Keratinocyte (primary cell): Measurements from ENCODE around the gene C1QTNF5. TPM values are rescaled to one million over a fixed set of nuclear protein-coding genes. Genes with fewer than 3 reads are reported as not detected.

Experiments used
- DNase-seq: peaks from one replicate; pipeline ENCODE4 v3.0.0-alpha.2; 2011; ENCODE audit warnings: low read depth, missing footprints, low spot score
- FAIRE-seq: peaks from 2 replicates; lab custom pipeline; 2011; peaks lifted over from hg19 to GRCh38; lab: Jason Lieb, UNC
- H2AFZ ChIP-seq: 2 replicates; pipeline ENCODE4 v1.6.0; 2012; ENCODE audit warnings: low read length, control low read depth, inconsistent platforms; ENCODE audit not compliant: control insufficient read depth
- H3K27ac ChIP-seq: 2 replicates; pipeline ENCODE4 v1.5.1; 2011; ENCODE audit warnings: low read length; ENCODE audit not compliant: control insufficient read depth, insufficient read depth
- H3K27me3 ChIP-seq: 3 replicates; pipeline ENCODE4 v1.6.0; 2011; ENCODE audit warnings: low read length; ENCODE audit not compliant: control insufficient read depth, insufficient read depth; ENCODE audit errors: extremely low read depth
- H3K36me3 ChIP-seq, 2 experiments: 2 replicates in 1 of 2; 3 replicates in 1 of 2; pipeline ENCODE4 v1.5.1; 2011; ENCODE audit warnings: low read length in 2 of 2, mild to moderate bottlenecking in 1 of 2; ENCODE audit not compliant: control insufficient read depth in 2 of 2, insufficient read depth in 2 of 2; ENCODE audit errors: extremely low read depth in 1 of 2
- H3K4me1 ChIP-seq: 3 replicates; pipeline ENCODE4 v1.5.1; 2011; ENCODE audit warnings: low read length; ENCODE audit not compliant: control insufficient read depth, insufficient read depth; ENCODE audit errors: extremely low read depth
- H3K4me2 ChIP-seq: 3 replicates; pipeline ENCODE4 v1.6.0; 2011; ENCODE audit warnings: low read depth, low read length; ENCODE audit not compliant: control insufficient read depth, insufficient read depth; ENCODE audit errors: extremely low read depth
- H3K4me3 ChIP-seq, 3 experiments: fragments of 200-600 bp in 1 of 3; sonication (generic) in 1 of 3; 2 replicates in 2 of 3; 3 replicates in 1 of 3; pipeline ENCODE4 v1.5.1; 2011 to 2016; ENCODE audit warnings: low read length in 3 of 3, mild to moderate bottlenecking in 3 of 3, control low read depth in 2 of 3, inconsistent platforms in 1 of 3, low read depth in 1 of 3, mixed read lengths in 1 of 3, mixed run types in 1 of 3, moderate library complexity in 1 of 3; ENCODE audit not compliant: control insufficient read depth in 2 of 3, insufficient read depth in 2 of 3; ENCODE audit errors: extremely low read depth in 1 of 3
- H3K79me2 ChIP-seq: 2 replicates; pipeline ENCODE4 v1.6.0; 2012; ENCODE audit warnings: low read length; ENCODE audit not compliant: control insufficient read depth, insufficient read depth
- H3K9ac ChIP-seq: 3 replicates; pipeline ENCODE4 v1.6.0; 2011; ENCODE audit warnings: low read length; ENCODE audit not compliant: control insufficient read depth, insufficient read depth; ENCODE audit errors: extremely low read depth
- H3K9me1 ChIP-seq: 3 replicates; pipeline ENCODE4 v1.6.0; 2011; ENCODE audit warnings: low read length; ENCODE audit not compliant: control insufficient read depth, insufficient read depth; ENCODE audit errors: extremely low read depth
- H3K9me3 ChIP-seq: 2 replicates; pipeline ENCODE4 v1.5.1; 2012; ENCODE audit warnings: low read depth, low read length; ENCODE audit not compliant: control insufficient read depth
- H4K20me1 ChIP-seq: 3 replicates; pipeline ENCODE4 v1.6.0; 2011; ENCODE audit warnings: low read length; ENCODE audit not compliant: control insufficient read depth, insufficient read depth; ENCODE audit errors: extremely low read depth
- EZH2 ChIP-seq: IDR thresholded peaks from one replicate; pipeline ENCODE4 v1.6.1; 2012; ENCODE audit warnings: inconsistent platforms, mild to moderate bottlenecking, low read length, moderate library complexity
- dilution Hi-C: fragments of 300-500 bp; cut with MboI; formaldehyde crosslinking; loops from one replicate; pipeline ENCODE4 v1.7.0; 2020; ENCODE audit warnings: low sequenced_read_pairs; ENCODE audit not compliant: extremely low pct_ligation_motif_present
- polyA plus RNA-seq, 5 experiments: library from polyadenylated mRNA; depleted of rRNA in 3 of 5; stranded (reverse) in 3 of 5; stranded (forward) in 1 of 5; unstranded in 1 of 5; fragments of >200 nt; gene quantifications; 1 replicate in 1 of 5; 2 replicates in 3 of 5; 3 replicates in 1 of 5; pipeline versions ENCODE4 v1.2.1 to v1.2.3, GENCODE V29; 2011 to 2012; ENCODE audit warnings: missing spikeins in 2 of 5, low read depth in 1 of 5, low replicate concordance in 1 of 5
- TF ChIP-seq, protein P1 (sequence below), 3 experiments: IDR thresholded peaks in 1 of 3; conservative IDR thresholded peaks in 1 of 3; optimal IDR thresholded peaks in 1 of 3; 2 replicates in 2 of 3; 3 replicates in 1 of 3; pipeline versions ENCODE3 to v1.5.1; 2011; ENCODE audit warnings: low read length in 3 of 3, mild to moderate bottlenecking in 3 of 3, moderate library complexity in 2 of 3, control low read depth in 1 of 3, inconsistent platforms in 1 of 3; ENCODE audit not compliant: insufficient read depth in 2 of 3; ENCODE audit errors: extremely low read depth in 1 of 3

Gene C1QTNF5
- polyA plus RNA-seq, 1 donor (not counting 4 experiments of a cell fraction or from before 2014, with no cell fraction given) = not detected

GRCh38 chr11:119347940-119348605 lies 7.4 kb upstream of the C1QTNF5 start:
- H3K36me3 ChIP-seq = no peaks in the 10 kb centered on the region
- H3K27ac ChIP-seq = no peak overlapping the region
- H3K79me2 ChIP-seq = no peaks in the 10 kb centered on the region
- no peak for TF ChIP-seq EZH2
- TF ChIP-seq, protein P1, sequence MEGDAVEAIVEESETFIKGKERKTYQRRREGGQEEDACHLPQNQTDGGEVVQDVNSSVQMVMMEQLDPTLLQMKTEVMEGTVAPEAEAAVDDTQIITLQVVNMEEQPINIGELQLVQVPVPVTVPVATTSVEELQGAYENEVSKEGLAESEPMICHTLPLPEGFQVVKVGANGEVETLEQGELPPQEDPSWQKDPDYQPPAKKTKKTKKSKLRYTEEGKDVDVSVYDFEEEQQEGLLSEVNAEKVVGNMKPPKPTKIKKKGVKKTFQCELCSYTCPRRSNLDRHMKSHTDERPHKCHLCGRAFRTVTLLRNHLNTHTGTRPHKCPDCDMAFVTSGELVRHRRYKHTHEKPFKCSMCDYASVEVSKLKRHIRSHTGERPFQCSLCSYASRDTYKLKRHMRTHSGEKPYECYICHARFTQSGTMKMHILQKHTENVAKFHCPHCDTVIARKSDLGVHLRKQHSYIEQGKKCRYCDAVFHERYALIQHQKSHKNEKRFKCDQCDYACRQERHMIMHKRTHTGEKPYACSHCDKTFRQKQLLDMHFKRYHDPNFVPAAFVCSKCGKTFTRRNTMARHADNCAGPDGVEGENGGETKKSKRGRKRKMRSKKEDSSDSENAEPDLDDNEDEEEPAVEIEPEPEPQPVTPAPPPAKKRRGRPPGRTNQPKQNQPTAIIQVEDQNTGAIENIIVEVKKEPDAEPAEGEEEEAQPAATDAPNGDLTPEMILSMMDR (optimal IDR thresholded peaks at IDR 0.05 in 1 of 3, IDR thresholded peaks at IDR 0.05 in 1 of 3, conservative IDR thresholded peaks at IDR 0.05 in 1 of 3; ENCODE audit: extremely low read depth in 1 of 3, insufficient read depth in 2 of 3, low read length in 3 of 3) = no peak
- no peaks in the 10 kb centered on the region for H4K20me1 ChIP-seq
- dilution Hi-C loops = no loop called here
- H2AFZ ChIP-seq = no peak overlapping the region
- no peak overlapping the region for H3K4me2 ChIP-seq
- H3K9ac ChIP-seq = no peak overlapping the region
- FAIRE-seq = no peak
- H3K4me3 ChIP-seq = no peak overlapping the region
- DNase-seq = no peak
- H3K9me1 ChIP-seq = no peaks in the 10 kb centered on the region
- H3K9me3 ChIP-seq = no peaks in the 10 kb centered on the region
- no peaks in the 10 kb centered on the region for H3K4me1 ChIP-seq
- H3K27me3 ChIP-seq = peaks cover 9% of the 10 kb centered on the region

- no peak overlapping the region for H3K4me3 ChIP-seq
- TF ChIP-seq, protein P1 (optimal IDR thresholded peaks at IDR 0.05 in 1 of 3, IDR thresholded peaks at IDR 0.05 in 1 of 3, conservative IDR thresholded peaks at IDR 0.05 in 1 of 3; ENCODE audit: extremely low read depth in 1 of 3, insufficient read depth in 2 of 3, low read length in 3 of 3) = no peak
- no peak for TF ChIP-seq EZH2
- H3K27ac ChIP-seq = no peak overlapping the region
- no peak overlapping the region for H2AFZ ChIP-seq
- no peaks in the 10 kb centered on the region for H3K9me3 ChIP-seq
- FAIRE-seq = no peak
- no peak overlapping the region for H3K9ac ChIP-seq
- DNase-seq = no peak
- peaks cover 11% of the 10 kb centered on the region for H3K27me3 ChIP-seq
- H3K4me1 ChIP-seq = no peaks in the 10 kb centered on the region
- no peak overlapping the region for H3K4me2 ChIP-seq
- H3K36me3 ChIP-seq = no peaks in the 10 kb centered on the region
- H3K9me1 ChIP-seq = no peaks in the 10 kb centered on the region
- no peaks in the 10 kb centered on the region for H4K20me1 ChIP-seq
- dilution Hi-C loops = no loop called here
- H3K79me2 ChIP-seq = no peaks in the 10 kb centered on the region
Measured at GRCh38 chr11:119347242-119347641, 6.6 kb upstream of the C1QTNF5 start.
